K562 (cell line): ENCODE measurements around the gene ZSCAN22. TPM values are rescaled to one million over a fixed set of nuclear protein-coding genes. Genes with fewer than 3 reads are reported as not detected.

Experiments used
- BRD9 ChIP-seq: fragments of 450-650 bp; IDR thresholded peaks from 2 replicates; pipeline ENCODE4 v1.6.1; 2018; ENCODE audit warnings: low read depth; ENCODE audit not compliant: partially characterized antibody
- CEBPZ ChIP-seq: fragments of 150-350 bp; IDR thresholded peaks from 2 replicates; pipeline ENCODE4 v1.6.1; 2014; ENCODE audit warnings: low read depth, mild to moderate bottlenecking, low read length, borderline replicate concordance
- E2F1 ChIP-seq: sonication (generic); formaldehyde crosslinking; IDR thresholded peaks from 2 replicates; pipeline ENCODE4 v1.8.1; 2023; ENCODE audit warnings: mild to moderate bottlenecking, missing genetic modification reagents, moderate library complexity
- GABPB1 ChIP-seq: sonication (generic); formaldehyde crosslinking; IDR thresholded peaks from 2 replicates; pipeline ENCODE4 v1.8.0; 2022; ENCODE audit warnings: mild to moderate bottlenecking, missing genetic modification reagents
- GTF2F1 ChIP-seq: IDR thresholded peaks from 2 replicates; pipeline ENCODE4 v1.6.1; 2011; ENCODE audit warnings: low read depth, low read length, improper control_type of control experiment
- L3MBTL2 ChIP-seq: fragments of 450-650 bp; IDR thresholded peaks from 2 replicates; pipeline ENCODE4 v1.6.1; 2016; ENCODE audit warnings: mild to moderate bottlenecking, moderate library complexity
- MCM3 ChIP-seq: fragments of 450-650 bp; IDR thresholded peaks from 2 replicates; pipeline ENCODE4 v1.6.1; 2016
- PML ChIP-seq: IDR thresholded peaks from 2 replicates; pipeline ENCODE4 v1.6.1; 2012; ENCODE audit warnings: low read length, inconsistent platforms
- RBM17 ChIP-seq: fragments of 200-400 bp; formaldehyde crosslinking; IDR thresholded peaks from 2 replicates; pipeline ENCODE4 v1.6.1; 2017; ENCODE audit warnings: low read depth, mild to moderate bottlenecking, low read length, borderline replicate concordance
- SMARCA5 ChIP-seq: fragments of 450-650 bp; IDR thresholded peaks from 2 replicates; pipeline ENCODE4 v1.6.1; 2016
- TAF15 ChIP-seq: fragments of 200-400 bp; formaldehyde crosslinking; IDR thresholded peaks from 2 replicates; pipeline ENCODE4 v1.6.1; 2017; ENCODE audit warnings: mild to moderate bottlenecking, low read depth, low read length, moderate library complexity
- TAL1 ChIP-seq: fragments of 450-650 bp; IDR thresholded peaks from 2 replicates; pipeline ENCODE4 v1.6.1; 2016; ENCODE audit warnings: mild to moderate bottlenecking
- TRIM28 ChIP-seq: fragments of 450-650 bp; IDR thresholded peaks from 2 replicates; pipeline ENCODE4 v1.6.1; 2017
- TSC22D4 ChIP-seq: fragments of 450-650 bp; IDR thresholded peaks from 2 replicates; pipeline ENCODE4 v1.6.1; 2016; ENCODE audit warnings: missing genetic modification characterization, missing biosample characterization, control low read depth
- ZNF212 ChIP-seq: fragments of 450-650 bp; formaldehyde crosslinking; IDR thresholded peaks from 2 replicates; pipeline ENCODE4 v1.4.0; 2020; ENCODE audit warnings: mild to moderate bottlenecking
- ZNF41 ChIP-seq: fragments of 250-450 bp; sonication (Bioruptor Pico); conservative IDR thresholded peaks from 2 replicates; pipeline ENCODE4 v1.4.0; 2020; ENCODE audit warnings: mild to moderate bottlenecking
- ZNF551 ChIP-seq: fragments of 250-450 bp; sonication (Bioruptor Pico); IDR thresholded peaks from 2 replicates; pipeline ENCODE4 v1.5.0; 2021; ENCODE audit warnings: mild to moderate bottlenecking, moderate library complexity
- ZNF589 ChIP-seq: fragments of 200-800 bp; sonication (Bioruptor generic); IDR thresholded peaks from 2 replicates; pipeline ENCODE4 v1.6.1; 2016; ENCODE audit warnings: low read depth, missing genetic modification characterization, missing compliant biosample characterization
- ZNF639 ChIP-seq, 2 experiments: fragments of 200-800 bp in 1 of 2; sonication (Bioruptor generic) in 1 of 2; sonication (generic) in 1 of 2; formaldehyde crosslinking in 1 of 2; IDR thresholded peaks in 1 of 2; conservative IDR thresholded peaks in 1 of 2; 2 replicates each; pipeline versions ENCODE4 v1.5.0 to v1.6.1; 2016 to 2020; ENCODE audit warnings: missing compliant biosample characterization in 1 of 2, missing genetic modification characterization in 1 of 2, missing genetic modification reagents in 1 of 2
- ZZZ3 ChIP-seq: fragments of 450-650 bp; IDR thresholded peaks from 2 replicates; pipeline ENCODE4 v1.6.1; 2016; ENCODE audit warnings: antibody characterized with exemption, mild to moderate bottlenecking, moderate library complexity
- polyA plus RNA-seq, 8 experiments: library from polyadenylated mRNA; depleted of rRNA in 4 of 8; stranded (reverse) in 5 of 8; unstranded in 3 of 8; fragments of >200 nt; fragmentation: Nextera tagmentation in 2 of 8; fragmentation: Illumina TruSeq in 1 of 8; extraction: Ambion mirVana in 2 of 8; extraction: Trizol in 1 of 8; gene quantifications; 2 replicates each; pipeline versions ENCODE4 v1.2.1 to v1.2.3, GENCODE V29; 2011 to 2014; ENCODE audit warnings: inconsistent platforms in 1 of 8, missing spikeins in 1 of 8
- total RNA-seq, 7 experiments: library from RNA; depleted of rRNA in 6 of 7; stranded (reverse); fragments of >200 nt in 6 of 7; fragmentation: Illumina TruSeq in 2 of 7; extraction: Trizol in 2 of 7; gene quantifications; 2 replicates each; pipeline versions ENCODE4 v1.2.1 to v1.2.3, GENCODE V29; 2011 to 2021; ENCODE audit warnings: low replicate concordance in 1 of 7
- TF ChIP-seq, protein P1 (sequence below): fragments of 450-650 bp; IDR thresholded peaks from 2 replicates; pipeline ENCODE4 v1.6.1; 2016; ENCODE audit warnings: low read depth, mild to moderate bottlenecking, moderate library complexity

The ZSCAN22 gene
- total and polyA plus RNA-seq, 9 of the 15 experiments (the other 6 are each of a cell fraction or from before 2014, with no cell fraction given), result 0.98 to 5.3 (median 3.0) TPM

DNA sequence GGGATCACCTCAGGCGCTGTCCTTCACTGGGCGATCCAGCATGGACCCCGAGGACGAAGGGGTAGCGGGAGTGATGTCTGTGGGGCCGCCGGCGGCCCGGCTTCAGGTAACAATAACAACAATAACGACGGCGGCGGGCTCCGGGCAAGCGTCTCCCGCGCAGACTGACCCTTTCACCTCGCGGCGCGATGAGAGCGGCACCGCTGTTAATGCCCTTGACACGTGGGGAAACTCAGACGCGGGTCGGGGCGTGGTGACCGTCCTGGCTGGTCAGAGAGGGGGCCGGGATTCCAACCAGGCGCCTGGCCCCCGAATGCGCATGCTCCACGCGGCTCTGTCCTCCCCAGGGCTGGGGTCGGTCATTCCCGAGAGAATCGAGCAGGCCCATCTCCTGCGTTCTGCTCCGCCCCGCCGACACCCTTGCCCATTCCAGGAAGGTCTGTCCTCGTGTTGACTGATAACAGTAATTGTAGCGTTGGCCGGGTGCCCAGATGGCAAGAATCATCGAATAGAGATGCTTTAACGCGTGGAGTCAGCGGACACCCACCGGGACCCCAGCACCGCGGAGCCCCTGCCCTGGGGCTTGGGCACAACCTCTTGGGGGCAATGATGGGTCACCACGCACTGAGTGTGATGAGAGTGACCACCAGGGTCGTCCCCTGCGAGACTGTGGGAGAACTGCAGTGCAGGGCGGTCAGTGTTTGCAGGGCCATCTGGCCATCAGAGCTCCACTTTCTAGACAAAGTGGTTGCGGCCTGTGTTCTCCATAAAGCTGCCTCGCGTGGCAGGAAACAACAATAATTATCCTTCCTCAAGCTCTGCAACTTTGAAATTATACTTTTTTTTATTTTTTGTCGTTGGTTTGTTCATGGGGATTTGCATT, 47.5 kb upstream of the ZSCAN22 start (continued):
- no peak for TF ChIP-seq ZNF212 (CRISPR knock-in tag)
- TF ChIP-seq MCM3, result no peak
- no peak for TF ChIP-seq GTF2F1
- TF ChIP-seq PML, result no peak
- TF ChIP-seq TRIM28, result no peak
- no peak for TF ChIP-seq ZNF551 (CRISPR knock-in tag)
- no peak for TF ChIP-seq ZNF41 (CRISPR knock-in tag)
- TF ChIP-seq TSC22D4, result no peak
- TF ChIP-seq RBM17, result no peak
- TF ChIP-seq, protein P1, sequence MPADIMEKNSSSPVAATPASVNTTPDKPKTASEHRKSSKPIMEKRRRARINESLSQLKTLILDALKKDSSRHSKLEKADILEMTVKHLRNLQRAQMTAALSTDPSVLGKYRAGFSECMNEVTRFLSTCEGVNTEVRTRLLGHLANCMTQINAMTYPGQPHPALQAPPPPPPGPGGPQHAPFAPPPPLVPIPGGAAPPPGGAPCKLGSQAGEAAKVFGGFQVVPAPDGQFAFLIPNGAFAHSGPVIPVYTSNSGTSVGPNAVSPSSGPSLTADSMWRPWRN, result no peak
- no peak for TF ChIP-seq GABPB1 (CRISPR knock-in tag)
- TF ChIP-seq CEBPZ, result no peak
- TF ChIP-seq TAL1, result no peak
- TF ChIP-seq ZNF589 (CRISPR knock-in tag), result no peak
- peak; percentile 19; the same call in 1 of the 2 replicates for TF ChIP-seq ZZZ3
- TF ChIP-seq ZNF639 (CRISPR knock-in tag; conservative IDR thresholded peaks at IDR 0.05 in 1 of 2, IDR thresholded peaks at IDR 0.05 in 1 of 2), result no peak; a peak in 1 of 4 replicates
- 0 out of 2 replicates have a peak, but pooled peaks have one; percentile 15 for TF ChIP-seq SMARCA5
- no peak for TF ChIP-seq TAF15
- TF ChIP-seq BRD9, result no peak
- TF ChIP-seq E2F1 (CRISPR knock-in tag), result peak; percentile 72
- TF ChIP-seq L3MBTL2, result peak; percentile 88
